ENCODE data around the gene NR2C2AP. TPM values are rescaled to one million over a fixed set of nuclear protein-coding genes. Genes with fewer than 3 reads are reported as not detected.
A peak's percentile ranks its signal among the peaks of the same experiment; 100 is the strongest.

The NR2C2AP gene
- total RNA-seq, 1 experiment from 2014 or later, result 20.6 TPM

DNA sequence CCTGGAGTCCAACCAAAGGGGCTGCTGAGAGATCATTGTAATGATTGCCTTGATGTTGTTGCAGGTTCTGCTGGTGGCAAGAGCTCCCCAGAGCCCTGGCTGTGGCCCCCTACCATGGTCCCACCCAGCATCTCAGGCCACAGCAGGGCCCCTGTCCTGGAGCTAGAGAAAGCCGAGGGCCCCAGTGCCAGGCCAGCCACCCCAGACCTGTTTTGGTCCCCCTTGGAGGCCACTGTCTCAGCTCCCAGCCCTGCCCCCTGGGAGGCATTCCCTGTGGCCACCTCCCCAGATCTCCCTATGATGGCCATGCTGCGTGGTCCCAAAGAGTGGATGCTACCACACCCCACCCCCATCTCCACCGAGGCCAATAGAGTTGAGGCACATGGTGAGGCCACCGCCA is 24.0 kb upstream of the NR2C2AP start:
- POLR2A ChIA-PET, result interaction anchor here (0.7 kb wide), 1 partner anchor 72 kb away, joined by 3 read pairs; no protein-coding TSS in a partner anchor
- CTCF ChIA-PET, result interaction anchor here (0.5 kb wide), 1 partner anchor 337 kb away, joined by 3 read pairs; no protein-coding TSS in a partner anchor
- no peaks in the 10 kb centered on the region for H3K4me1 Mint-ChIP-seq (ENCODE audit: insufficient read depth, unreplicated experiment)
- BruUV-seq (replicated peaks), result no TSS peak
- no peak overlapping the region for H3K4me3 Mint-ChIP-seq (ENCODE audit: unreplicated experiment)
- peaks cover 18% of the 10 kb centered on the region for H3K27me3 Mint-ChIP-seq (ENCODE audit: insufficient read depth, unreplicated experiment)
- TF ChIP-seq, protein P1, sequence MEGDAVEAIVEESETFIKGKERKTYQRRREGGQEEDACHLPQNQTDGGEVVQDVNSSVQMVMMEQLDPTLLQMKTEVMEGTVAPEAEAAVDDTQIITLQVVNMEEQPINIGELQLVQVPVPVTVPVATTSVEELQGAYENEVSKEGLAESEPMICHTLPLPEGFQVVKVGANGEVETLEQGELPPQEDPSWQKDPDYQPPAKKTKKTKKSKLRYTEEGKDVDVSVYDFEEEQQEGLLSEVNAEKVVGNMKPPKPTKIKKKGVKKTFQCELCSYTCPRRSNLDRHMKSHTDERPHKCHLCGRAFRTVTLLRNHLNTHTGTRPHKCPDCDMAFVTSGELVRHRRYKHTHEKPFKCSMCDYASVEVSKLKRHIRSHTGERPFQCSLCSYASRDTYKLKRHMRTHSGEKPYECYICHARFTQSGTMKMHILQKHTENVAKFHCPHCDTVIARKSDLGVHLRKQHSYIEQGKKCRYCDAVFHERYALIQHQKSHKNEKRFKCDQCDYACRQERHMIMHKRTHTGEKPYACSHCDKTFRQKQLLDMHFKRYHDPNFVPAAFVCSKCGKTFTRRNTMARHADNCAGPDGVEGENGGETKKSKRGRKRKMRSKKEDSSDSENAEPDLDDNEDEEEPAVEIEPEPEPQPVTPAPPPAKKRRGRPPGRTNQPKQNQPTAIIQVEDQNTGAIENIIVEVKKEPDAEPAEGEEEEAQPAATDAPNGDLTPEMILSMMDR (IDR thresholded peaks at IDR 0.05; ENCODE audit: unreplicated experiment), result no peak
- no peak for DNase-seq (ENCODE audit: unreplicated experiment)
- H3K27ac Mint-ChIP-seq (ENCODE audit: low read depth, unreplicated experiment), result no peak overlapping the region
- H3K36me3 Mint-ChIP-seq (ENCODE audit: insufficient read depth, unreplicated experiment), result no peaks in the 10 kb centered on the region
- intact Hi-C loops (cut with micrococcal nuclease), result no loop called here
- H3K9me3 Mint-ChIP-seq (ENCODE audit: unreplicated experiment), result no peaks in the 10 kb centered on the region

DNA sequence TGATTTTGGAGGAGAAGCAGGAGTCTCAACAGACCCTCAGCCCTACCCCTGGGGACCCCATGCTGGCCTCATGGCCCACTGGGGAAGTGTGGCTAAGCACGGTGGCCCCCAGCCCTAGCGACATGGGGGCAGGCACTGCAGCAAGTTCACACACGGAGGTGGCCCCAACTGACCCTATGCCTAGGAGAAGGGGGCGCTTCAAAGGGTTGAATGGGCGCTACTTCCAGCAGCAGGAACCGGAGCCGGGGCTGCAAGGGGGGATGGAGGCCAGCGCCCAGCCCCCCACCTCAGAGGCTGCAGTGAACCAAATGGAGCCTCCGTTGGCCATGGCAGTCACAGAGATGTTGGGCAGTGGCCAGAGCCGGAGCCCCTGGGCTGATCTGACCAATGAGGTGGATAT is 23.4 kb upstream of the NR2C2AP start:
- POLR2A ChIA-PET, result no interaction called here
- H3K27me3 Mint-ChIP-seq (ENCODE audit: insufficient read depth, unreplicated experiment), result peaks cover 18% of the 10 kb centered on the region
- TF ChIP-seq, protein P1 (IDR thresholded peaks at IDR 0.05; ENCODE audit: unreplicated experiment), result no peak
- intact Hi-C loops (cut with micrococcal nuclease), result no loop called here
- no peaks in the 10 kb centered on the region for H3K36me3 Mint-ChIP-seq (ENCODE audit: insufficient read depth, unreplicated experiment)
- H3K27ac Mint-ChIP-seq (ENCODE audit: low read depth, unreplicated experiment), result no peak overlapping the region
- no peaks in the 10 kb centered on the region for H3K9me3 Mint-ChIP-seq (ENCODE audit: unreplicated experiment)
- no peak overlapping the region for H3K4me3 Mint-ChIP-seq (ENCODE audit: unreplicated experiment)
- CTCF ChIA-PET, result interaction anchor here (0.5 kb wide), 1 partner anchor 336 kb away, joined by 3 read pairs; no protein-coding TSS in a partner anchor
- BruUV-seq (replicated peaks), result no TSS peak
- H3K4me1 Mint-ChIP-seq (ENCODE audit: insufficient read depth, unreplicated experiment), result no peaks in the 10 kb centered on the region
- DNase-seq (ENCODE audit: unreplicated experiment), result no peak

DNA sequence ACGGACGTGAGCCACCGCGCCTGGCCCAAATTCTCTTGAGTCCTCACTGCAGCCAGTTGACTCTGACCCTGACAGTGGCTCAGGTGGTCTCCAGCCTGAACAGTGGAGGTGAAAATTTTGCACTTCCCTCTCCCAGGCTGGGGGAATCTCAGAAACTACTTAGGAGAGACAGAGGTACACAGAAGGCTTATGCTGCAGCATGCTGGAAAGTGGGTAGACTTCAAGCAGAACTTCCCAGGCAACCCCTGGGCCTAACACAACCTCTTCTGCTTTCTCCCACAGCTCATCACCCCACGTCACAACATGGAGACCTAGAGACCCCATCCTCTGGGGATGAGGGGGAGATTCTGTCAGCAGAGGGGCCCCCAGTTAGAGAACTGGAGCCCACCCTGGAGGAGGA is 23.0 kb upstream of the NR2C2AP start:
- ChIA-PET POLR2A (no interaction called here), CTCF (no interaction called here)
- DNase-seq (ENCODE audit: unreplicated experiment), result no peak
- Mint-ChIP-seq H3K27me3 (ENCODE audit: insufficient read depth, unreplicated experiment) (peaks cover 18% of the 10 kb centered on the region), H3K4me1 (ENCODE audit: insufficient read depth, unreplicated experiment) (no peaks in the 10 kb centered on the region), H3K36me3 (ENCODE audit: insufficient read depth, unreplicated experiment) (no peaks in the 10 kb centered on the region), H3K27ac (ENCODE audit: low read depth, unreplicated experiment) (no peak overlapping the region), H3K9me3 (ENCODE audit: unreplicated experiment) (no peaks in the 10 kb centered on the region), H3K4me3 (ENCODE audit: unreplicated experiment) (no peak overlapping the region)
- TF ChIP-seq, protein P1 (IDR thresholded peaks at IDR 0.05; ENCODE audit: unreplicated experiment), result no peak
- intact Hi-C loops (cut with micrococcal nuclease), result no loop called here
- BruUV-seq (replicated peaks), result no TSS peak

DNA sequence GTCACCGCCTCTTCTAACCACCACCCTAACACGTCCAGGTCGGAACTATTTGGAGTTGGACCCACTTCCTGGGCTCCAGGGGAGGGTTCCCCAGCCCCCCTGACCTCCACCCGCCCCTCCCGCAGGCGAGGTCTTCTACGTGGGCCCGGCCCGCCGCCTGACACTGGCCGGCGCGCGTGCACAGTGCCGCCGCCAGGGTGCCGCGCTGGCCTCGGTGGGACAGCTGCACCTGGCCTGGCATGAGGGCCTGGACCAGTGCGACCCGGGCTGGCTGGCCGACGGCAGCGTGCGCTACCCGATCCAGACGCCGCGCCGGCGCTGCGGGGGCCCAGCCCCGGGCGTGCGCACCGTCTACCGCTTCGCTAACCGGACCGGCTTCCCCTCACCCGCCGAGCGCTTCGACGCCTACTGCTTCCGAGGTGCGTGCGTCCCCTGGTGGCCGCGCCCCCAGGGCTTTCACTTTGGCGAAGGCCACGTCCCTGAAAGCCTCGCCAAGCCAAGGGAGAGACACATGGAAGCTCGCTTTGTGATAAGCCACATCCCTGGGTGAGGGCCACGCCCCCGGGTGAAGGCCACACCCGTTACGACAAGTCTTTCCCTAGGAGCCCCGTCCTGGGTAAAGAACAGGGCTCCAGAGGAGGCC is 21.8 kb upstream of the NR2C2AP start:
- intact Hi-C loops (cut with micrococcal nuclease), result no loop called here
- Mint-ChIP-seq H3K4me3 (ENCODE audit: unreplicated experiment) (peak overlapping the region; percentile 41), H3K27me3 (ENCODE audit: insufficient read depth, unreplicated experiment) (peaks cover 18% of the 10 kb centered on the region), H3K9me3 (ENCODE audit: unreplicated experiment) (no peaks in the 10 kb centered on the region), H3K36me3 (ENCODE audit: insufficient read depth, unreplicated experiment) (no peaks in the 10 kb centered on the region), H3K4me1 (ENCODE audit: insufficient read depth, unreplicated experiment) (no peaks in the 10 kb centered on the region), H3K27ac (ENCODE audit: low read depth, unreplicated experiment) (no peak overlapping the region)
- no TSS peak for BruUV-seq (replicated peaks)
- peak; percentile 64 for DNase-seq (ENCODE audit: unreplicated experiment)
- CTCF ChIA-PET, result interaction anchor here (0.6 to 1.1 kb wide), 2 partner anchors 22 to 200 kb away, joined by 3 to 5 read pairs; partner anchors contain the start of gene NR2C2AP
- POLR2A ChIA-PET, result interaction anchor here (0.6 kb wide), 1 partner anchor 30 kb away, joined by 3 read pairs; no protein-coding TSS in a partner anchor
- TF ChIP-seq, protein P1 (IDR thresholded peaks at IDR 0.05; ENCODE audit: unreplicated experiment), result peak; percentile 8

Measured in MCF 10A (cell line).